D721Med (cell line): ENCODE results near the gene C11orf21.
"Not testable (repeated sequence)": the region's sequence is repeated elsewhere in the genome, so short reads cannot be mapped to it uniquely, and the experiment has no call there.

Experiments used
- DNase-seq: peaks from one replicate; pipeline ENCODE4 v3.0.0; 2011; ENCODE audit warnings: low spot score; ENCODE audit not compliant: insufficient read length
- FAIRE-seq: peaks from 2 replicates; lab custom pipeline; 2011; peaks lifted over from hg19 to GRCh38; lab: Jason Lieb, UNC
- CTCF ChIP-seq: IDR thresholded peaks from 2 replicates; pipeline ENCODE4 v1.5.1; 2012; ENCODE audit warnings: mild to moderate bottlenecking, control low read depth; ENCODE audit not compliant: insufficient read depth; ENCODE audit errors: missing control alignments

Gene C11orf21

DNA sequence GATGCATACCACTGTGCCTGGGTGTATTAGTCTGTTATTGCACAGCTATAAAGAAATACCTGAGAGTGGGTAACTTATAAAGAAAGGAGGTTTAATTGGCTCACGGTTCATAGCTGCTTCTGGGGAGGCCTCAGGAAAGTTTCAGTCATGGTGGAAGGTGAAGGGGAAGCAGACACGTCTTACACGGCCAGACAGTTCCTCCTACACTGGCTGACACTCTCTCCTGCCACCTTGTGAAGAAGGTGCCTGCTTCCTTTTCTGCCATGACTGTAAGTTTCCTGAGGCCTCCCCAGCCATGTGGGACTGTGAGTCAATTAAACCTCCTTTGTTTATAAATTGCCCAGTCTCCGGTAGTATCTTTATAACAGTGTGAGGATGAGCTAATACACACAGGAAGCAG is 41.8 kb upstream of the C11orf21 start:
- FAIRE-seq (no peak), DNase-seq (no peak)
- no peak for TF ChIP-seq CTCF

- no peak for TF ChIP-seq CTCF
- DNase-seq, result no peak
- no peak for FAIRE-seq
These were observed 41.3 kb upstream of the C11orf21 start for GRCh38 chr11:2342981-2343380.

DNA sequence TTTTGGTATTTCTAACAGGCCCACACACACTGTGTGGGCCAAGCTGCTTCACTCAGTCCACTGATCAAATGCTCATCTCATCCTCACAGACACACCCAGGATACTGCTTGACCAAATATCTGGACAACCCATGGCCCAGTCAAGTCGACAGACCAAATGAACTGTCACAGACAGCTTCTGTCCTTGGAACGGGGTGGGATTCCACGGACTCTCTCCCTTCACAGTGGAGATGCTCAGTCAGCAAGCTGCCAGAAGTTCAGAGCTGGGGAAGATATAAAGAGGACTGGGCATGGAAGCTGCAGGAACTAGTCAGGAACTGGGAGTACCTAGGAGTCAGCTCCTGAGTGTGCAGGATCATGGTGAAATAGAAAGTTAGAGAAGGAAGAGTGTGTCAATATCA is 40.8 kb upstream of the C11orf21 start:
- no peak for DNase-seq
- FAIRE-seq, result no peak
- no peak for TF ChIP-seq CTCF

- not testable (repeated sequence) for DNase-seq
These were observed 37.0 kb upstream of the C11orf21 start for GRCh38 chr11:2338760-2339159.

GRCh38 chr11:2335286-2335685 is 33.6 kb upstream of the C11orf21 start:
- DNase-seq, FAIRE-seq: not testable (repeated sequence)

More at GRCh38 chr11:2338760-2339159, 37.0 kb upstream of the C11orf21 start:
- not testable (repeated sequence) for FAIRE-seq

DNA sequence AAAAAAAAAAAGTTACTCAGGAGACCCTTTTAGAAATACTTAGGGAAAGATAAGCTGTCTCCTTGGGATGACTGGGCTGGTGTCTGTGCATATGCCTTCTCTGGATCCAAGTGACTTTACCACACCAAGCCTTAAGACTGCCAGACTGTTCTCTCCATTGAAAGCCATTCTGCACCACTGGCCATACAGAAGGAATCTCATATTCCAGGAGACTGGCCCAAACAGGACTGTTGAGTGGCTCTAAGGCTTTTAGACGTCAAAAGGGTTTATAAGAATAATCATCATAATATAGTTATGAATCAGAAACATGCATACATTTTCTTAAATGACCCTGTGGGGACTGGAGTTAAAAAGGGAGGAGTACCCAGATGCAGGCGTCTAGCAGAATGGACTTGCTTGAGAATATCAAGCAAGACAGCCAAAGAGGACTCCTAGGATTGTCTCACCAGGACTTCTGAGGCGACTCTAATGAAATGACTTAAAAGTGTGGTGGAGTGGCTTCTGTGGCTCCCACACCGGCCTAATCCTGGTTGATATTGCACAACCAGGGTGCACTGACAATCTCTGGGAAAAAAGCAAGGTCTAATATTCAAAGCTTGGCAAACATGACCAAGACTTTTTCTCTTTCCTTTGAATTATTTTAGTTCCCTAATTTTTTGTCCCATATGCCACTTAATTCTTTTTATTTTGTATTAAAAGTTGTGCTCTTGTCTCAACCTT is 31.9 kb upstream of the C11orf21 start:
- DNase-seq, FAIRE-seq: not testable (repeated sequence)

DNA sequence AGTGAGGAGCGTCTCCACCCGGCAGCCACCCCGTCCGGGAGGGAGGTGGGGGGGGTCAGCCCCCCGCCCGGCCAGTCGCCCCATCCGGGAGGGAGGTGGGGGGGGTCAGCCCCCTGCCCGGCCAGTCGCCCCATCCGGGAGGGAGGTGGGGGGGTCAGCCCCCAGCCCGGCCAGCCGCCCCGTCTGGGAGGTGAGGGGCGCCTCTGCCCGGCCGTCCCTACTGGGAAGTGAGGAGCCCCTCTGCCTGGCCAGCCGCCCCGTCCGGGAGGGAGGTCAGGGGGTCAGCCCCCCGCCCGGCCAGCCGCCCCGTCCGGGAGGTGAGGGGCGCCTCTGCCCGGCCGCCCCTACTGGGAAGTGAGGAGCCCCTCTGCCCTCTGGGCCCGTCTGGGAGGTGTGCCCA is 30.9 kb upstream of the C11orf21 start:
- not testable (repeated sequence) for FAIRE-seq, DNase-seq

DNA sequence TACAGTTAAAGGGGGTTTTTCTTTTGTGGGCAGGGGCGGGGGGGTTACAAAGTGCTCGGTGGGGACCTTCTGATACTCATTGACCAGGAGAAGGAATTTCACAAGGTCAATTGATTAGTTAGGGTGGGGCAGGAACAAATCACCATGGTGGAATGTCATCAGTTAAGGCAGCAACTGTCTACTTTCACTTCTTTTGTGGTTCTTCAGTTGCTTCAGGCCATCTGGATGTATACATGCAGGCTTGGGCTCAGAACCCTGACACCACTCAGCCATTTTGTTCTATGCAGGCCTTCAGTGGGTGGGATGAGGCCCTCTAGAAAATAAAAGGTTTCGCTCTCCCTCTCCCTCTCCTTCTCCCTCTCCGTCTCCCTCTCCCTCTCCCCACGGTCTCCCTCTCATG is 29.7 kb upstream of the C11orf21 start:
- no peak for FAIRE-seq
- DNase-seq, result no peak
- TF ChIP-seq CTCF, result no peak

GRCh38 chr11:2330696-2331095 is 29.0 kb upstream of the C11orf21 start:
- DNase-seq (no peak), FAIRE-seq (no peak)
- TF ChIP-seq CTCF, result no peak
